Left renal cortex interstitium (tissue), 4 donors: ENCODE measurements around the gene C11orf68. TPM values are rescaled to one million over a fixed set of nuclear protein-coding genes. Genes with fewer than 3 reads are reported as not detected.
"Not testable (repeated sequence)": the region's sequence is repeated elsewhere in the genome, so short reads cannot be mapped to it uniquely, and the experiment has no call there.

Experiments used
- DNase-seq, 4 donors: peaks; one replicate each; pipeline ENCODE4 v3.0.0-alpha.2; 2013; ENCODE audit warnings: low read depth in 4 of 4, low spot score in 2 of 4, missing footprints in 1 of 4
- polyA plus RNA-seq, 4 donors: library from polyadenylated mRNA; unstranded; fragments of 120-200 nt; gene quantifications; one replicate each; pipeline ENCODE4 v1.2.1, GENCODE V29; 2013; ENCODE audit not compliant: insufficient read length in 4 of 4

The C11orf68 gene
- polyA plus RNA-seq, 4 donors = 31.8 to 49.9 (median 41.7) TPM

GRCh38 chr11:65892661-65893317 is 26.1 kb downstream of the C11orf68 start:
- DNase-seq = no peak

DNA sequence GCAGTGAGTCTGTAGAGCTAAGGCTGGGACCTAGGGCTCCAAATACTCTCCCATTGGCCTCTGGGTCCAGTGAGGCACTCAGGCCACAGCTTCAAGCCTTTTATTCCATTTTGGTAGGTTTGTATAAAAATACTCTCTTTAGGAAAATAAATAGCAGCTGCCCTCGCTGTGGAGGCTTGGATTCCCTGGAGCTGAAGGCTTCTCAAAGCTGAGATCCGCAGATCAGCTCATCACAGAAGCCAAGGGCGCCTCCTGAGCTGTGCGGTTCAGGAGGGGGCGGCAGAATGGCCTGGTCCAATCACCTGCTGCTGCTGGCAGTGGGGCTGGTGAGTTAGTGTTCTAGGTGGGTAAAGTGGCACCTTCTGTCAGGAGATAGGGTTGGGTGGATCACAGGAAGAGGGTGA is 26.7 kb downstream of the C11orf68 start:
- DNase-seq = not testable (repeated sequence)

GRCh38 chr11:65891219-65892136 is 27.4 kb downstream of the C11orf68 start:
- no peak for DNase-seq

DNA sequence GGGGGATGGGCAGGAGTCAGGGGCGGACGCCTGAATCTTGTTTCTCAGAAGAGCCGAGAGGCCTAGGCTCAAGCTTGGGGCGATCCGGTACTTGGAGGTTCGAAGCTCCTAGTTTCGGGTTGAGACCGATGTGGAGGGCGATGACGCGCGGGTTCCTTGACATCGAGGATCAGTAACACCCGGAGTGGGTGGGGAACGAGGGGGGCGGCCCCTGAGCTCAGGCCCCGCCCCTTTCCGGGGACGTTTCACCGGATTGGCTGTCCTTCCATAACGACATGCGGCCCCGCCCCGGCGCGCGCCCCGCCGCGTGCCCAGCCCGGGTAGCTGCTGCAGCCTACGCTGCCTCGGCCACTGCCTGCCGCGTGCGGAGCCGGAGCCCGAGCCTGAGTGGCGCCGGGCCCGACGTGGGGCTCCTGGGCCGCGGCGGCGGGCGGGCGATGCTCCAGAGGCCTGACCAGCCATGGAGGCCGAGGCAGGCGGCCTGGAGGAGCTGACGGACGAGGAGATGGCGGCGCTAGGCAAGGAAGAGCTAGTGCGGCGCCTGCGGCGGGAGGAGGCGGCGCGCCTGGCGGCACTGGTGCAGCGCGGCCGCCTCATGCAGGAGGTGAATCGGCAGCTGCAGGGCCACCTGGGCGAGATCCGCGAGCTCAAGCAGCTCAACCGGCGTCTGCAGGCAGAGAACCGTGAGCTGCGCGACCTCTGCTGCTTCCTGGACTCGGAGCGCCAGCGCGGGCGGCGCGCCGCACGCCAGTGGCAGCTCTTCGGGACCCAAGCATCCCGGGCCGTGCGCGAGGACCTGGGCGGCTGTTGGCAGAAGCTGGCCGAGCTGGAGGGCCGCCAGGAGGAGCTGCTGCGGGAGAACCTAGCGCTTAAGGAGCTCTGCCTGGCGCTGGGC is 28.3 kb downstream of the C11orf68 start, which contains the start of gene CCDC85B:
CCDC85B (plus strand) TSS at position 350 of the 895 bp plus-strand sequence; CDS start at position 461, 111 bp downstream.
- DNase-seq = peak; percentile 79 to 93 (median 91)

DNA sequence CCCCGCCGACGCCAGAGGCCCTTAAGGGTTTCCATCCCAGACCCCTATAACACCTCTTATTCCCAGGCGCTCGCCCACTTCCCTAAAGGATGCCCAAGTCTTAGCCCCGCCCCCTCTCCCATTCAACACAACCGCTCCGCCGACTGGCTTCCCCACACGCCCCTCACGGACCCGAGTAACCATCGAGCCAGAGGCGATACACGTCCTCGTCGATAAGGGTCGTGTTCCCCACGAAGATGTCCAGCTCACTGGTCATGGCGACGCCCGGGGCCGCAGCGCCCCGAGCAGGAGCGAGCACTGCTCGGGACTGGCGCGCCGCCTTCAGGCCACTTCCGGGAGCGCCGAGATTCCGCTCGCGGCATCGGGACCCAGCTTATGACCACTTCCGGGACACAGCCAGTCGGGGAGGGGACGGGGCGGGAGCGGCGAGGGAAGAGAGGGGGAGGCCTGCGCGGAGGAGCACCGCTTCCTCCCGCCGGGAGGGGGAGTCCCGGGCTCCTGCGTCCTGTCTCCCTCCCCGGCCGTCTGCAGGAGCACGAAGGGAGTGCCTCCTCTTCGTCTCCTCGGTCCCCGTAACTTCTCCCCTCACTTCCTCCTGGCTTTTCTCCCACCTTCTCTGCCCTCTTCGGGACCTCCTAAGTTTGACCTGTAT is 30.6 kb downstream of the C11orf68 start, which contains the start of gene FIBP:
FIBP (minus strand) TSS at position 309 of the 652 bp plus-strand sequence; CDS start at position 256, 53 bp downstream.
- DNase-seq = peak; percentile 86 to 94 (median 92)

- DNase-seq = no peak
Observed at GRCh38 chr11:65887723-65888162, 31.1 kb downstream of the C11orf68 start.

DNA sequence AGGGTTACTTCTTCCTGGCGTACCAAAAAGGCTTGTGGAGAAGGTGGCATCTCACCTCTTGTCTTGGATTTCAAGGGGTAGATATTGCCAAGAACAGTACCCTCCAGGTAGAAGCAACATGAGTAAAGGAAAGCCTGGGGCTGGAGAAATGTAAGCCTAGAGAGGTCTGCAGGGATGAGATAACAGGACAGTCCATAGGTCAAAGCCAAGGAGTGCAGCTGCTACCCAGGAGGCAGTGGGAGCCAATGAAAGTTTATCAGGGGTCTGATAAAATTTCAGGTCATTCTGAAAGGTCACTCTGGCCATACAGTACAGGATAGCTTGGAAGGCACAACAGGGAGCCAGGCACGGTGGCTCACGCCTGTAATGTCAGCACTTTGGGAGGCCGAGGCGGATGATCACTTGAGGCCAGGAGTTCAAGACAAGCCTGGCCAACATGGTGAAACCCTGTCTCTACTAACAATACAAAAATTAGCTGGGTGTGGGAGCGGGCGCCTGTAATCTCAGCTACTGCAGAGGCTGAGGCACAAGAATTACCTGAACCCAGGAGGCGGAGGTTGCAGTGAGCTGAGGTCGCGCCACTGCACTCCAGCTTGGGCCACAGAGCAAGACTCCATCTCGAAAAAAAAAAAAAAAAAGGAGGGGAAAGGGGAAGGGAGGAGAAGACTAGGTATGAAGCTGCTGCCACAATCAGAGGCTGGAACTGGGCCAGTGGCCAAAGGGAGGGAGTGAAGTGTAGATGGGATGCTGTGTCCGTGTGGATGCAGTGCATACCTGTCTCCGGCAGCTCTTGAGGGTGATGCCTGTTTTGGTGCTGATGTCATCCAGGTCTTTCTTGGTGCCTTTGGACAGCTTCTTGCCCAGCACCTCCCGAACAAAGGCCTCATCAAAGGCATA is 31.8 kb downstream of the C11orf68 start:
- DNase-seq = no peak

GRCh38 chr11:65885808-65886536 is 32.9 kb downstream of the C11orf68 start:
- DNase-seq = no peak

DNA sequence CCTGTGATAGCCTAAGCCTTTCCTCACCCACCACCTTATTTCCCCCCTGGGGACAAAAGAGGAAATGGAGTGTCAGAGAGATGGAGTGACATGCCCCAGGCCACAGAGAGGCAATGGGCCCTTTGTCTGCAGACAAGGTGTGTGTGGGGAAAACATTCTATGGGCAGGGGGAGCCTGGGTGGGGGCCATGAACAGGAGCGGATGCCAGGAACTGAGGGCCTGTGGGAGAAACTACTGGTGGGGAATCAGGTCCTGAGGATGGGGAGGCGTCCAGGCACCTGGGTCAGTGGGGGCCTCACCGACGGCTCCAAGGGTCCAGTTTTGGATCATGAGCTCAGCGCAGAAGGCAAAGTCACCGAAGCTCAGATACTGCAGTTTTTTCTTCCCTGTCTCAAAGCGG is 33.6 kb downstream of the C11orf68 start:
- no peak for DNase-seq

- no peak for DNase-seq
Observed at GRCh38 chr11:65884716-65885092, 34.2 kb downstream of the C11orf68 start.

GRCh38 chr11:65883786-65884715 is 34.8 kb downstream of the C11orf68 start:
- DNase-seq = no peak

- no peak for DNase-seq
Observed at GRCh38 chr11:65883058-65883761, 35.7 kb downstream of the C11orf68 start.

GRCh38 chr11:65882120-65883057 is 36.5 kb downstream of the C11orf68 start:
- DNase-seq = no peak

- no peak for DNase-seq
Observed at GRCh38 chr11:65880844-65881421, 37.9 kb downstream of the C11orf68 start.

DNA sequence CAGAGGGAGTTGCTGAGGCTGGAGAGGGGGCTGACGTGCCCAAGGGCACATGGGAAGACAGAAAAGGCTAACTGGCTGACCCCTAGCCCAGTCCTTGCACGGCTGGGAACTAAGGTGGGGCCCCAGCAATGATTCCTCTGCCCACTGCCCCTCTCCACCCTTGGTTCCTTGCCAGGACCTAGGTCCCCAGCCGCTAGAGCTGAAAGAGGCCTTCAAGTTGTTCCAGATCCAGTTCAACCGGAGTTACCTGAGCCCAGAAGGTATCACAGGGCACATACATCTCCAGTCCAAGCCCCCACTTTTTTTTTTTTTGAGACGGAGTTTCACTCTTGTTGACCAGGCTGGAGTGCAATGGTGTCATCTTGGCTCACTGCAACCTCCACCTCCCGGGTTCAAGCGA is 38.8 kb downstream of the C11orf68 start:
- DNase-seq = no peak
